Stimulated activated CD8-positive, alpha-beta memory T cell treated with anti-CD3 and anti-CD28 coated beads, Interleukin-15, amount 100 ng/mL, for 4 hours (primary cell): ENCODE data around the gene SLFN11.
"Not testable (repeated sequence)": the region's sequence is repeated elsewhere in the genome, so short reads cannot be mapped to it uniquely, and the experiment has no call there.

ENCODE experiments used
- DNase-seq, 2 donors: peaks; one replicate each; pipeline ENCODE4 v3.0.0-alpha.2; 2020; ENCODE audit warnings: low read depth in 2 of 2

SLFN11 gene

GRCh38 chr17:35361027-35361426 is 12.4 kb downstream of the SLFN11 start:
- no peak for DNase-seq

GRCh38 chr17:35359398-35359797 is 14.0 kb downstream of the SLFN11 start:
- no peak for DNase-seq

- no peak for DNase-seq
Measured at GRCh38 chr17:35352284-35352683, 21.1 kb downstream of the SLFN11 start.

- no peak for DNase-seq
Measured at GRCh38 chr17:35350493-35350892, 22.9 kb downstream of the SLFN11 start.

- DNase-seq = no peak
Measured at GRCh38 chr17:35345926-35346771, 27.3 kb downstream of the SLFN11 start.

GRCh38 chr17:35345445-35345925 is 27.9 kb downstream of the SLFN11 start:
- no peak for DNase-seq

- no peak for DNase-seq
Measured at GRCh38 chr17:35344262-35344661, 29.2 kb downstream of the SLFN11 start.

- DNase-seq = no peak
Measured at GRCh38 chr17:35342276-35342675, 31.1 kb downstream of the SLFN11 start.

- DNase-seq = no peak
Measured at GRCh38 chr17:35341411-35341992, 31.9 kb downstream of the SLFN11 start.

GRCh38 chr17:35338230-35338629 is 35.2 kb downstream of the SLFN11 start:
- DNase-seq = no peak

- no peak for DNase-seq
Measured at GRCh38 chr17:35337364-35337763, 36.1 kb downstream of the SLFN11 start.

GRCh38 chr17:35333578-35333977 is 39.8 kb downstream of the SLFN11 start:
- not testable (repeated sequence) for DNase-seq

- DNase-seq = no peak
Measured at GRCh38 chr17:35322749-35323148, 50.7 kb downstream of the SLFN11 start.

GRCh38 chr17:35315971-35316370 is 57.5 kb downstream of the SLFN11 start:
- no peak for DNase-seq

GRCh38 chr17:35315283-35315682 is 58.1 kb downstream of the SLFN11 start:
- no peak for DNase-seq

- no peak for DNase-seq
Measured at GRCh38 chr17:35314415-35315216, 58.8 kb downstream of the SLFN11 start.

GRCh38 chr17:35313875-35314409 is 59.5 kb downstream of the SLFN11 start:
- no peak for DNase-seq

- peak; percentile 63 to 85 for DNase-seq
Measured at GRCh38 chr17:35312790-35313711, 60.4 kb downstream of the SLFN11 start.

- DNase-seq = no peak
Measured at GRCh38 chr17:35312346-35312745, 61.1 kb downstream of the SLFN11 start.

GRCh38 chr17:35309345-35309744 is 64.1 kb downstream of the SLFN11 start:
- DNase-seq = not testable (repeated sequence)
